ENCODE measurements around the gene SLC2A3. TPM values are rescaled to one million over a fixed set of nuclear protein-coding genes. Genes with fewer than 3 reads are reported as not detected.
A peak's percentile ranks its signal among the peaks of the same experiment; 100 is the strongest.

The SLC2A3 gene
- total and polyA plus RNA-seq, 9 of the 15 experiments (the other 6 are each of a cell fraction or from before 2014, with no cell fraction given) = 67.3 to 491 (median 104) TPM

DNA sequence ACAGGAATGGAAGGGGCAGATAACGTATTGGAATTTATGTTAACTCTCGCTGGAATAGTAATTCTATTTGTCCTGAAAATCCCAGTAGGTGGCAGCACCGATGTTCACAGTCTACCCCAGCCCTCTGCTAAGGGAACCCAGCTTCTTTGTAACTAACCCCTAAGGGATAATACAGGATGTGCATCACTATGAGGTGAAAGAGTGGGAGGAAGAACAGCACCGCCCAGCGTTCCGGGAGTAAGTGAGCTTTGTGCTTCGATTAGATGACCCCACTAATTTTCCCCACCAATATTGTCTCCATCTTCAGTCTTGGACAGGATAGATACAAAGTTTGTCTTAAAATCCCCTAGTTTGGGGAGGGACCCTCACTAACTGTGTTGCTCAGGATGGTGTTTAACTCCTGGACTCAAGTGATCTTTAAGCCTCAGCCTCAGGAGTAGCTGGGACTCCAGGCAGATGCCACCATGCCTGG is 2.7 kb downstream of the SLC2A3 start (continued):
- TF ChIP-seq, protein P1, sequence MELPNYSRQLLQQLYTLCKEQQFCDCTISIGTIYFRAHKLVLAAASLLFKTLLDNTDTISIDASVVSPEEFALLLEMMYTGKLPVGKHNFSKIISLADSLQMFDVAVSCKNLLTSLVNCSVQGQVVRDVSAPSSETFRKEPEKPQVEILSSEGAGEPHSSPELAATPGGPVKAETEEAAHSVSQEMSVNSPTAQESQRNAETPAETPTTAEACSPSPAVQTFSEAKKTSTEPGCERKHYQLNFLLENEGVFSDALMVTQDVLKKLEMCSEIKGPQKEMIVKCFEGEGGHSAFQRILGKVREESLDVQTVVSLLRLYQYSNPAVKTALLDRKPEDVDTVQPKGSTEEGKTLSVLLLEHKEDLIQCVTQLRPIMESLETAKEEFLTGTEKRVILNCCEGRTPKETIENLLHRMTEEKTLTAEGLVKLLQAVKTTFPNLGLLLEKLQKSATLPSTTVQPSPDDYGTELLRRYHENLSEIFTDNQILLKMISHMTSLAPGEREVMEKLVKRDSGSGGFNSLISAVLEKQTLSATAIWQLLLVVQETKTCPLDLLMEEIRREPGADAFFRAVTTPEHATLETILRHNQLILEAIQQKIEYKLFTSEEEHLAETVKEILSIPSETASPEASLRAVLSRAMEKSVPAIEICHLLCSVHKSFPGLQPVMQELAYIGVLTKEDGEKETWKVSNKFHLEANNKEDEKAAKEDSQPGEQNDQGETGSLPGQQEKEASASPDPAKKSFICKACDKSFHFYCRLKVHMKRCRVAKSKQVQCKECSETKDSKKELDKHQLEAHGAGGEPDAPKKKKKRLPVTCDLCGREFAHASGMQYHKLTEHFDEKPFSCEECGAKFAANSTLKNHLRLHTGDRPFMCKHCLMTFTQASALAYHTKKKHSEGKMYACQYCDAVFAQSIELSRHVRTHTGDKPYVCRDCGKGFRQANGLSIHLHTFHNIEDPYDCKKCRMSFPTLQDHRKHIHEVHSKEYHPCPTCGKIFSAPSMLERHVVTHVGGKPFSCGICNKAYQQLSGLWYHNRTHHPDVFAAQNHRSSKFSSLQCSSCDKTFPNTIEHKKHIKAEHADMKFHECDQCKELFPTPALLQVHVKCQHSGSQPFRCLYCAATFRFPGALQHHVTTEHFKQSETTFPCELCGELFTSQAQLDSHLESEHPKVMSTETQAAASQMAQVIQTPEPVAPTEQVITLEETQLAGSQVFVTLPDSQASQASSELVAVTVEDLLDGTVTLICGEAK (IDR thresholded peaks at IDR 0.05) = 0 out of 2 replicates have a peak, but pooled peaks have one; percentile 19
- TF ChIP-seq, protein P1 (CRISPR knock-in tag; IDR thresholded peaks at IDR 0.05) = no peak
- TF ChIP-seq POLR2G (IDR thresholded peaks at IDR 0.05; ENCODE audit: low read depth, low read length) (peak; percentile 43; the same call in 1 of the 2 replicates), ATF1 (CRISPR knock-in tag; IDR thresholded peaks at IDR 0.05) (no peak), ATF1 (tag; IDR thresholded peaks at IDR 0.05) (peak; percentile 66), ETV5 (CRISPR knock-in tag; IDR thresholded peaks at IDR 0.05; ENCODE audit: low read depth) (peak; percentile 33; the same call in 1 of the 2 replicates)
- TF ChIP-seq, protein P2, sequence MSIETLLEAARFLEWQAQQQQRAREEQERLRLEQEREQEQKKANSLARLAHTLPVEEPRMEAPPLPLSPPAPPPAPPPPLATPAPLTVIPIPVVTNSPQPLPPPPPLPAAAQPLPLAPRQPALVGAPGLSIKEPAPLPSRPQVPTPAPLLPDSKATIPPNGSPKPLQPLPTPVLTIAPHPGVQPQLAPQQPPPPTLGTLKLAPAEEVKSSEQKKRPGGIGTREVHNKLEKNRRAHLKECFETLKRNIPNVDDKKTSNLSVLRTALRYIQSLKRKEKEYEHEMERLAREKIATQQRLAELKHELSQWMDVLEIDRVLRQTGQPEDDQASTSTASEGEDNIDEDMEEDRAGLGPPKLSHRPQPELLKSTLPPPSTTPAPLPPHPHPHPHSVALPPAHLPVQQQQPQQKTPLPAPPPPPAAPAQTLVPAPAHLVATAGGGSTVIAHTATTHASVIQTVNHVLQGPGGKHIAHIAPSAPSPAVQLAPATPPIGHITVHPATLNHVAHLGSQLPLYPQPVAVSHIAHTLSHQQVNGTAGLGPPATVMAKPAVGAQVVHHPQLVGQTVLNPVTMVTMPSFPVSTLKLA (conservative IDR thresholded peaks at IDR 0.05) = 0 out of 4 replicates have a peak, but pooled peaks of 1 of the 2 experiments have one; percentile 25

Measured in K562 (cell line).